ENCODE data around the gene PHTF1.
"Not testable (repeated sequence)": the region's sequence is repeated elsewhere in the genome, so short reads cannot be mapped to it uniquely, and the experiment has no call there.

PHTF1 gene

DNA sequence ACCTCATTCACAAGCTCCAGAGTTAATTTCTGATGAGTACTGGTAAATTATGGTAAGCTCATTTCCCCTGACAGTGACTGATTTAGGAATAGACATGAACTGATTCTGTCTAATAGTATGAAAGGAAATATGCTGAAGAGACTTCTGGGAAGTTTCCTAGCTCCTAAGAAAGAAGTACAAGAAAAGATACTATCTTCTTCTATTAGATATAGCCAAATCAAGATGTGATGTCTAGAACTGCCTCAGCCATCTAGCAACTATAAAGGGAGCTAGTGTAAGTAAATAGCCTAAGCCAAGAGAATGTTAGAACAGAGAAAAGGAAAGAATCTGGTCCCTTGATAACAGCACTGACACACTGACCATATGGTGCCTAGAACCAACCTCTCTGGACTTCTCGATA, 10.7 kb upstream of the PHTF1 start:
- no peak for DNase-seq

GRCh38 chr1:113769601-113769970, 10.3 kb upstream of the PHTF1 start:
- no peak for DNase-seq

DNA sequence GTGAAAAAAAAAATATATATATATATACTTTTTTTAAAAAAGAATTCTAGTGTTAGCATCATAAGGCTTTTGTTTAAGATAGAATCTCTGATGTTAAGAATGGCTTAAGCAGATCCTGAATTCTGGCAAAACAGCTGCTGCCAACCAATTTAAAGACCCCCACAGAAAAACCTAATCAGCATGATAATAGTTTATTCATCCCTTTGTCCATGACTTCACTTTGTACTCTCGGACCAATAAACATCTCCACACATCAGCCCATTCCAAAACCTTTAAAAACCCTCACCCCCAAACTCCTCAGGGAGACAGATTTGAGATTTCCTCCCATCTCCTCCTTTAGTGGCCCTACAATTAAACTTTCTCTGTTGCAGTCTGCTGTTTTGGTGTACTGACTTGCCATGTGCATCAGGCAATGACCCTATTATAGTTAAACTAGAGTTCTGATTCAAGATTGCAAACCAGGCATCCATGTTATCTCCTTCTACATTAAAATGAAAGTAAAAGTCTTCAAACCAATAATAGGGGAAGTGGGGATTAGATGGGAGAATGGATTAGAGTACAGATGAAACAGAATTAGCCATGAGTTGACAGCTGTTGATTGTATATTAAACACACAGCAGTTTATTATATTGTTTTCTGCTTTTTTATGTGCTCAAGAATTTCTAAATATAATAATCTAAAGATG, 9.8 kb upstream of the PHTF1 start:
- peak; percentile 51 for DNase-seq

DNA sequence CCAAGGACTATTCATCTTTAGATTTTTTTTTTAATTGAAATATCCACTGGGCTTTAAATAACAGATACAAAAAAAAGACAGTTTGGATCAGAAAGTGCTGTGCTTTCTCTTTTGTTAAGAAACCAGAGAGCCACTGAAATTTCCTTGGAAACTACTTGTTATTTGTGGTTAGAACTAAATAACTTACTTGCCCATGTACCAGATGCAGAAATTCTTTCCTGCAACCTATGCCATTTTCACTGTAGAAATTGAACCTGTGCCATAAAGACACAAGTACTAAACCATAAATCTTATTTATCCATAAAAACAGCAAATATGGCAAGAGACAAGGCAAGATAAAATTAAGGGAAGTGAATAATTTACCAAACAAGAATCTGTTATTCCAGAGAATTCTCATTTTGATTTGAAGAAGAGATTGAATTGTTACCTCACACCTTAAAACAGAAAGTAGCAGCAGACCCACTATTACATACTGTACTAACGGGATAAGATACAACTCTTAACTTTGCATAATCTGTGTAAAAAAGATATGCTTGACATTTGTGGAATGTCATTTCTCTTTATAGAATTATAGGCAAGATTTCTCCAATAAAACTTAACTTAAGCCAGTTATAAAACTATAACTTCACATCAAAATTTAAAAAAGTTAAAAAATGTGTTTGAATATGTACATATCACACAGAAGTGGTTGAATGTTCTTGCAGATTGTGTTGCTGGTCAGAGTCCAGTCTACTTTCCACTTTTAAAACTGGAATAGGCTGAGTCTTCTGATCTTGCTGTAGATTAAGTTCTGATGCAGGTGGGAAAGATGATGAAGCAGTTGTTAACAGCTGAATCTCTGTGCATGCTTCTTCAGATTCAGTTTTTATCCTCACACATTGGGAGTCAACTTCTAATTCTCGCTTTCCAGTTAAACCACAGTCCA, 6.3 kb upstream of the PHTF1 start:
- no peak for DNase-seq

GRCh38 chr1:113763661-113764060, 4.4 kb upstream of the PHTF1 start:
- no peak for DNase-seq

DNA sequence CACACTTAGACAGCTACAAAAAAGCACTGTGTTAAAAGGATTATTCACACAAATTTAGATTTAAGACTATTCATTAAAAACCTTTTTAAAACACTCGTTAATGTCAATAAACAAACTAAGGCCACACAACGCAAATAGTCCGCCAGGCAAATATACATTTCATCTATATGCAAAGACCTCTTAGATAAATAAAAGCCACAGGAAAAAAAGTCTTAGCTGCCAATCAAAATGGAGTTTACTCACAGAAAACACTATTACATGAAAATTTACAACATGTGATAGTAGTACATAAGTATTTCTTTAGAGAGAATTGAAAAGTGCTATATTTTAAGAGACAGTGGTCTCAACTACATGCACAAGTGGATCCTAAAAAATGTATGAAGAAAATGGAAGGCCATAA, 2.7 kb upstream of the PHTF1 start:
- no peak for DNase-seq

DNA sequence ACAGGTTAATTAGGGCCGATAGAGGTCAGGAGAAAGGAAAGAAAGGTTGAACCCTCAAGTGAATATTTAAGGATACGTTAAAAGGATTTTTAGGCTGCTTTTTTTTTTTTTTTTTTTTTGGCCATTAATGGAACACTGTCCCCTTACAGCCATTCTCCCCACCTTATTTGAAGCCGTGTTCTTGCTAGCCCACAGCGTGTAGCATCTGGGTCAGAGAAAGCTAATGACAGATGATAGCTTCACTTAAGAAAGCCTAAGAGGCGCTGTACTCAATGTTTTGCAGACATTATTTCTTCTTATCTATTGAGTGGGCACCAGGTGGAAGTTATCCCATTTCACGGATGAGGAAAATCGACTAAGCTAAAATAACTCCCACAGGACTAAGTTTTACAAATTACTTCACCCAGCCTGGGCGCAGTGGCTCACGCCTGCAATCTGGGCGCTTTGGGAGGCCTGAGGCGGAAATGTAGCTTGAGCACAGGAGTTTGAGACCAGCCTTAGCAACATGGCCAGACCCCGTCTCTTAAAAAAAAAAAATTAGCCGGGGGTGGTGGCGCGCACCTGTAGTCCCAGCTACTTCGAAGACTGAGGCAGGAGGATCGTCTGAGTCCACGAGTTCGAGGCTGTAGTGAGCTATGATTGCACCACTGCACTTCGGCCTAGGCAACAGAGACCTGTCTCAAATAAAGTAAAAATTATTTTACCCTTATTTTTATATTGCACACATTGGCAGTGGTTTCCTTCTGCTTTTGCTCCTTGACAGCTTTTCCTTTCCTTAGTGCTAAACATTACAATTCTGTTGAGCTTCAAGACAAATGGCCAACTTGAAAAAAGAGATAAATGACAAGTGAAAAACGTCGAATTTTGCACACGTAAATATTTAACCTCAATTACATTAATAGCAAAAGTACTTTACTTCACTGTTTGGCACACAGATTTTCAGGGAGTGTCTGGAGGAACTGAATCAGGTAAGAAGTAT, 1.1 kb upstream of the PHTF1 start:
- no peak for DNase-seq

DNA sequence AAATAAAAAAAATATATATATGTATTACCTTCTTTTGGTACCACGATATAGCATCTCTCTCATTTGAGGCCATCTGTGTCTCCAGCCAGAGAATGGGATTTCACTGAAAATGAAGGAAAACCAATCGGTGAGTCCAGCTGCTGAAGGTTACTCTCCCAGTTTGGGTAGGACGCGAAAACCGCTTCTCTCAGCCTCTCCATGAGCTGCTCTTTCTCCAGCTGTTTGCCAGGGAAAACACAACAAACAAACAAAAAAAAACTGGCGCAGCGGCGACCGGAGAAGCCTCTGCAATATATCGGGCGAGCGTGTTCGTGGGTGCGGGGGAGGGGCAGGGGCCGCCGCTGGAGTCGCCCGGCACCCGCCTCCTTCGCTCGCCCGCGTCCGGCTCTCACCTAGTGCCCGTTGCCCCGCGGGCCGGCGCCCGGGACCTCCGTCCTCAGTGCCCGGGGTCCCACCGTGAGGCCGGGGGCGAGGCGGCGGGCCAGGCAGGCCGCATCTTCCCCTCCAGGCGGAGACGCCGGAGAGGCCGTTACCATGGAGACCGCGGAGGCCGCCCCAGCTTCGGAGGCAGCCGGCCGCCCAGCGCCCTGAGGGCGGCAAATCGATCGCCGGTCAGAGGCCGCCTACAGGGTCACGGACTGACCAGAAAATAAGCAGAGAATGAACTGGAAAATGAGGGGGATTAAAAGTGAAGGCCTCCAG, 504 bp downstream of the PHTF1 start:
- DNase-seq, result peak; percentile 89

DNA sequence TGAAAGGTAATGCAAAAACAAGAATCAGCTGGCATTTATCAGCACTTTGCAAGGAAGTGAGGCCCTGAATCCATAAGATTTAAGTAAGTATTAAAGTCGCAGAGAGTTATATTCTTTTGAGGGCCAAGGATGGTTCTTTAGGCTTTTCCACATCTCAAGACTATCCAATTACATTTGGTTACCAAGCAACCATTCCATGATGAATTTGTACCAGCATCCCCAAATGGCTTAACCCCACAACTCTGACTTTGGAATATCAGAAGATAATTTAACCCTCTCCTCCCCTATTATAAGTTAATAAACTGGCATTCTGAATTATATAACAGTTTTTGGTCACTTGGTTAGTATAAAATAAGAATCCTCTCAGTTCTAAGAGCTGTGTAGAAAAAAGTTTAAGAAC, 2.8 kb downstream of the PHTF1 start:
- no peak for DNase-seq

GRCh38 chr1:113753333-113753732, 6.0 kb downstream of the PHTF1 start:
- DNase-seq, result not testable (repeated sequence)

GRCh38 chr1:113751516-113751915, 7.8 kb downstream of the PHTF1 start:
- no peak for DNase-seq

DNA sequence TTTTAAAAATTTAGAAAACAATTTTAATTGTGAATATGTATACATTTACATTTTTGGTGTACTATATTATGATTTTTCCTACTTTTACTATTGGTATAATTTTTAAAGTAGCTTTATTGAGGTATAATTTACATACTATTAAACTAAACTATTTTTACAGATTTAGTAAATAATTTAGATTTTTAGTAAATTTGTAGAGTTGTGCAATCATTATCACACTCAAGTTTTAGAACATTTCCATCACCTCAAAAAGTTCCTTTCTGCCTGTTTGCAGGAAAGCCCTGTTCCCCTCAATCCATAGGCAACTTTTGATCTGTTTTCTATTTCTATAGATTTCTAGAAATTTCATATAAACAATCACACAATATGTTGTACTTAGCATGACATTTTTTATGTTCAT, 8.2 kb downstream of the PHTF1 start:
- DNase-seq, result no peak

DNA sequence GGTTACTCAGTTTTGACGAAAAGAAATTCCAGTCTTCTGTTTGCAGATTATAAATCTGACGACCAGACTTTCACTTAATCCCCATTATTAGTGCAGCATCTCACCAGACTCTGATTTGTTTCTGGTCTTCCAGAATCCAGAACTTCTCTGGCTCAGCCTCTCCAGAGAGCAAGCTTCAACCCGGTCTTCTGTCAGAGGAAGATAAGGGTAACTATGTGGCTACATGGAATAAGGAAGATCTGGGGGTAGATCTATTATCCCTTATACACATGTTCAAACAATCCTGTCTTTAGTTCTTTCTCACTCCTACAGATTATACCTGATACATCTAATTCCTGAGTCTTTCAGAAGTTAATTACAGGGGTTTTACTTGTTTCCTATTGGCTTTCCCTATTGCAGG, 9.9 kb downstream of the PHTF1 start:
- DNase-seq, result peak; percentile 8

- no peak for DNase-seq
Observed at GRCh38 chr1:113747376-113747775, 11.9 kb downstream of the PHTF1 start.

DNA sequence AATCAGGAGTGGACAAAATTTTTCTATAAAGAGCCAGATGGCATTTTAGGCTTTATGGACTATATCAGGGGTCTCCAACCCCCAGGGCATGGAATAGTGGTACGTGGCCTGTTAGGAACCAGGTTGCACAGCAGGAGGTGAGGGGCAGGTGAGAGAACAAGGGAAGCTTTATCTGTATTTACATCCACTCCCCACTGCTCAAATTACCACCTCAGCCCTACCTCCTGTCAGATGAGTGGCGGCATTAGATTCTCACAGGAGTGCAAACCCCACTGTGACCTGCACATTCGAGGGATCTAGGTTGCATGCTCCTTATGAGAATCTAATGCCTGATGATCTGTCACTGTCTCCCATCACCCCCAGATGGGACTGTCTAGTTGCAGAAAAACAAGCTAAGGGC, 13.9 kb downstream of the PHTF1 start:
- no peak for DNase-seq

- no peak for DNase-seq
Observed at GRCh38 chr1:113744114-113744513, 15.2 kb downstream of the PHTF1 start.

DNA sequence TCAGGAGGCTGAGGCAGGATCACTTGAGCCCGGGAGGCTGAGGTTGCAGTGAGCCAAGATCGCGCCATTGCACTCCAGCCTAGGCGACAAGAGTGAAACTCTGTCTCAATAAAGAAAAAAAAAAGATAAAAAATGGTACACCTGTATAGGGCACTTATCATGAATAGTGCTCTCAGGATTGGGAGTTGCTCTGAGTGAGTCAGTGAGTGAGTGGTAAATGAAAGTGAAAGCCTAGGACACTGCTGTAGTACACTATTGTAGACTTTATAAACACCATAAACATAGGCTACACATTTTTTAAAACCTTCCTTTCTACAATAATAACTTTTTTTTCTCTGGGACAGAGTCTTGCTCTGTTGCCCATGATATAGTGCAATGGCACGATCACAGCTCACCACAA, 16.8 kb downstream of the PHTF1 start:
- DNase-seq, result peak; percentile 30

GRCh38 chr1:113734357-113735055, 24.8 kb downstream of the PHTF1 start:
- peak; percentile 30 for DNase-seq

DNA sequence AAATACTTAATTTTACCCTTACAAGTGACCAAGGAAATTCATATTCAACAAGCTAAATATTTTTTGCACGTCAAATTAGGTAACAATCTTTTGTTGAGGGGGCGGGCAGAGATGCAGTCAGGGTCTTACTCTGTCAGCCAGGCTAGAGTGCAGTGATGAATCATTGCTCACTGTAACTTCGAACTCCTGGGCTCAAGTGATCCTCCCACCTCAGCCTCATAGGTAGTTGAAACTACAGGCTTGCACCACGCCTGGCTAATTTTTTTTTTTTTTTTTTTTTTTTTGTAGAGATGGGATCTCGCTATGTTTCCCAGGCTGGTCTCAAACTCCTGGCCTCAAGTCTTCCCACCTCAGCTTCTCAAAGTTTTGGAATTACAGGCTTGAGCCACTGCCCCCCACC, 26.5 kb downstream of the PHTF1 start:
- no peak for DNase-seq

DNA sequence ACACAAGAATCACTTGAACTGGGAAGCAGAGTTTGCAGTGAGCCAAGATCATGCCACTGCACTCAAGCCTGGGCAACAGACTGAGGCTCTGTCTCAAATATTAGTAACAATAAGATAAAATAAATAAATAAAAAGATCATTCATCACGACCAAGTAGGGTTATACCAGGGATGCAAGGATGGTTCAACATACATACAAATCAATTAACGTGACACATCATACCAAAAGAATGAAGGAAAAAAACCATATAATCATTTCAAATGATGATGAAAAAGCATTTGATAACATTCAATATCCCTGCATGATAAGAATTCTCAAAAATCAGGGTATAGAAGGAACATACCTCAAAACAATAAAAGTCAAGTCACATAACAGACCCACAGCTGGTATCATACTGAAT, 38.3 kb downstream of the PHTF1 start:
- DNase-seq, result no peak

DNA sequence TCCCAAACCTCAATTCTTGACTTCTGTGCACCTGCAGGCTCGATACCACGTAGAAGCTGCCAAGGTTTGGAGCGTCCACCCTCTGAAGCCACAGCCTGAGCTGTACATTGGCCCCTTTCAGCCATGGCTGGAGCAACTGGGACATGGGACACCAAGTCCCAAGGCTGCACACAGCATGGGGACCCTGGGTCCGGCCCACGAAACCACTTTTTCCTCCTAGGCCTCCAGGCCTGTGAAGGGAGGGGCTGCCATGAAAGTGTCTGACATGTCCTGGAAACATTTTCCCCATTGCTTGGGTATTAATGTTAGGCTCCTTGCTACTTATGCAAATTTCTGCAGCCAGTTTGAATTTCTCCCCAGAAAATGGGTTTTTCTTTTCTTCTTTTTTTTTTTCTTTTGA, 40.7 kb downstream of the PHTF1 start:
- DNase-seq, result not testable (repeated sequence)

GRCh38 chr1:113717506-113717905, 41.8 kb downstream of the PHTF1 start:
- DNase-seq, result not testable (repeated sequence)

Data from OCI-M1 (cell line).